Umbilical cord (tissue), 1 donor: ENCODE data around the gene HDAC7. TPM values are rescaled to one million over a fixed set of nuclear protein-coding genes. Genes with fewer than 3 reads are reported as not detected.

Experiments
- total RNA-seq: library from RNA; depleted of rRNA; stranded (reverse); fragments of >200 nt; gene quantifications from one replicate; pipeline ENCODE4 v1.2.3, GENCODE V29; 2014; ENCODE audit warnings: low replicate concordance; ENCODE audit not compliant: insufficient read depth

The HDAC7 gene
- total RNA-seq, 1 donor from 2014 or later, result 23.6 TPM

Other genes with a start within 250 kb of the HDAC7 start
- gene RPAP3, start 113.9 kb downstream of the HDAC7 start, total RNA-seq, result 49.6 TPM
- gene ENDOU, start 94.4 kb downstream of the HDAC7 start, total RNA-seq, result 2.9 TPM
- gene RAPGEF3, start 61.0 kb downstream of the HDAC7 start, total RNA-seq, result 6.0 TPM
- 5.1 TPM for gene SLC48A1, start 46.7 kb downstream of the HDAC7 start, total RNA-seq
- gene VDR, start 85.1 kb upstream of the HDAC7 start, total RNA-seq, result 4.1 TPM
- gene TMEM106C, start 143.7 kb upstream of the HDAC7 start, total RNA-seq, result 35.6 TPM
- 0.48 TPM for gene COL2A1, start 184.6 kb upstream of the HDAC7 start, total RNA-seq